Measurements from ENCODE around the gene GPATCH1. TPM values are rescaled to one million over a fixed set of nuclear protein-coding genes. Genes with fewer than 3 reads are reported as not detected.

The GPATCH1 gene
- total and polyA plus RNA-seq, 2 of the 13 experiments (the other 11 are each of a cell fraction or from before 2014, with no cell fraction given): 6.8 to 6.9 TPM

DNA sequence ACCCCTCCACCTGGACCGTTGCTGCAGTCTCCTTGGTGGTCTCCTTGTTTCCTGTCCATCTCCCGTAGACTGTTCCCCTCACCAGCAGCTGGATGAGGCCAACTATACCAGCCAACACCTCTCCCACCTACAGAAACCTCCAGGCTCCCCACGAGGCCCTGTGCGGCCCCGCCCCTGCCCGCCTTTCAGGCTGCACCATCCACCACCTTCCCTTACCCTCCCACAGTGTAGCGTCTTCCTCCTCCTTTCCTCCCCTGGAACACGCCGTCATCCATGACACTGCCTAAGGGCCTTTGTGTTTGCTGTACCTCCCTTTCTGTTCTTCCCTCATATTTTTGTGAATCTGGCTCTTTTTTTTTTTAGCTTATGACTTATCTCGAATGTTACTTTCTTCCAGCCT is 27.2 kb downstream of the GPATCH1 start (continued):
- TF ChIP-seq, protein P1, sequence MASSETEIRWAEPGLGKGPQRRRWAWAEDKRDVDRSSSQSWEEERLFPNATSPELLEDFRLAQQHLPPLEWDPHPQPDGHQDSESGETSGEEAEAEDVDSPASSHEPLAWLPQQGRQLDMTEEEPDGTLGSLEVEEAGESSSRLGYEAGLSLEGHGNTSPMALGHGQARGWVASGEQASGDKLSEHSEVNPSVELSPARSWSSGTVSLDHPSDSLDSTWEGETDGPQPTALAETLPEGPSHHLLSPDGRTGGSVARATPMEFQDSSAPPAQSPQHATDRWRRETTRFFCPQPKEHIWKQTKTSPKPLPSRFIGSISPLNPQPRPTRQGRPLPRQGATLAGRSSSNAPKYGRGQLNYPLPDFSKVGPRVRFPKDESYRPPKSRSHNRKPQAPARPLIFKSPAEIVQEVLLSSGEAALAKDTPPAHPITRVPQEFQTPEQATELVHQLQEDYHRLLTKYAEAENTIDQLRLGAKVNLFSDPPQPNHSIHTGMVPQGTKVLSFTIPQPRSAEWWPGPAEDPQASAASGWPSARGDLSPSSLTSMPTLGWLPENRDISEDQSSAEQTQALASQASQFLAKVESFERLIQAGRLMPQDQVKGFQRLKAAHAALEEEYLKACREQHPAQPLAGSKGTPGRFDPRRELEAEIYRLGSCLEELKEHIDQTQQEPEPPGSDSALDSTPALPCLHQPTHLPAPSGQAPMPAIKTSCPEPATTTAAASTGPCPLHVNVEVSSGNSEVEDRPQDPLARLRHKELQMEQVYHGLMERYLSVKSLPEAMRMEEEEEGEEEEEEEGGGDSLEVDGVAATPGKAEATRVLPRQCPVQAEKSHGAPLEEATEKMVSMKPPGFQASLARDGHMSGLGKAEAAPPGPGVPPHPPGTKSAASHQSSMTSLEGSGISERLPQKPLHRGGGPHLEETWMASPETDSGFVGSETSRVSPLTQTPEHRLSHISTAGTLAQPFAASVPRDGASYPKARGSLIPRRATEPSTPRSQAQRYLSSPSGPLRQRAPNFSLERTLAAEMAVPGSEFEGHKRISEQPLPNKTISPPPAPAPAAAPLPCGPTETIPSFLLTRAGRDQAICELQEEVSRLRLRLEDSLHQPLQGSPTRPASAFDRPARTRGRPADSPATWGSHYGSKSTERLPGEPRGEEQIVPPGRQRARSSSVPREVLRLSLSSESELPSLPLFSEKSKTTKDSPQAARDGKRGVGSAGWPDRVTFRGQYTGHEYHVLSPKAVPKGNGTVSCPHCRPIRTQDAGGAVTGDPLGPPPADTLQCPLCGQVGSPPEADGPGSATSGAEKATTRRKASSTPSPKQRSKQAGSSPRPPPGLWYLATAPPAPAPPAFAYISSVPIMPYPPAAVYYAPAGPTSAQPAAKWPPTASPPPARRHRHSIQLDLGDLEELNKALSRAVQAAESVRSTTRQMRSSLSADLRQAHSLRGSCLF (CRISPR knock-in tag; IDR thresholded peaks at IDR 0.05; ENCODE audit: borderline replicate concordance): no peak
- TF ChIP-seq, protein P2, sequence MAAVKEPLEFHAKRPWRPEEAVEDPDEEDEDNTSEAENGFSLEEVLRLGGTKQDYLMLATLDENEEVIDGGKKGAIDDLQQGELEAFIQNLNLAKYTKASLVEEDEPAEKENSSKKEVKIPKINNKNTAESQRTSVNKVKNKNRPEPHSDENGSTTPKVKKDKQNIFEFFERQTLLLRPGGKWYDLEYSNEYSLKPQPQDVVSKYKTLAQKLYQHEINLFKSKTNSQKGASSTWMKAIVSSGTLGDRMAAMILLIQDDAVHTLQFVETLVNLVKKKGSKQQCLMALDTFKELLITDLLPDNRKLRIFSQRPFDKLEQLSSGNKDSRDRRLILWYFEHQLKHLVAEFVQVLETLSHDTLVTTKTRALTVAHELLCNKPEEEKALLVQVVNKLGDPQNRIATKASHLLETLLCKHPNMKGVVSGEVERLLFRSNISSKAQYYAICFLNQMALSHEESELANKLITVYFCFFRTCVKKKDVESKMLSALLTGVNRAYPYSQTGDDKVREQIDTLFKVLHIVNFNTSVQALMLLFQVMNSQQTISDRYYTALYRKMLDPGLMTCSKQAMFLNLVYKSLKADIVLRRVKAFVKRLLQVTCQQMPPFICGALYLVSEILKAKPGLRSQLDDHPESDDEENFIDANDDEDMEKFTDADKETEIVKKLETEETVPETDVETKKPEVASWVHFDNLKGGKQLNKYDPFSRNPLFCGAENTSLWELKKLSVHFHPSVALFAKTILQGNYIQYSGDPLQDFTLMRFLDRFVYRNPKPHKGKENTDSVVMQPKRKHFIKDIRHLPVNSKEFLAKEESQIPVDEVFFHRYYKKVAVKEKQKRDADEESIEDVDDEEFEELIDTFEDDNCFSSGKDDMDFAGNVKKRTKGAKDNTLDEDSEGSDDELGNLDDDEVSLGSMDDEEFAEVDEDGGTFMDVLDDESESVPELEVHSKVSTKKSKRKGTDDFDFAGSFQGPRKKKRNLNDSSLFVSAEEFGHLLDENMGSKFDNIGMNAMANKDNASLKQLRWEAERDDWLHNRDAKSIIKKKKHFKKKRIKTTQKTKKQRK (IDR thresholded peaks at IDR 0.05; ENCODE audit: low read length): no peak
- TF ChIP-seq MBNL3 (CRISPR knock-in tag; conservative IDR thresholded peaks at IDR 0.05): no peak
- TF ChIP-seq MTF1 (CRISPR knock-in tag; IDR thresholded peaks at IDR 0.05): no peak
- TF ChIP-seq CBX5 (CRISPR knock-in tag; IDR thresholded peaks at IDR 0.05; ENCODE audit: borderline replicate concordance): no peak
- TF ChIP-seq, protein P3, sequence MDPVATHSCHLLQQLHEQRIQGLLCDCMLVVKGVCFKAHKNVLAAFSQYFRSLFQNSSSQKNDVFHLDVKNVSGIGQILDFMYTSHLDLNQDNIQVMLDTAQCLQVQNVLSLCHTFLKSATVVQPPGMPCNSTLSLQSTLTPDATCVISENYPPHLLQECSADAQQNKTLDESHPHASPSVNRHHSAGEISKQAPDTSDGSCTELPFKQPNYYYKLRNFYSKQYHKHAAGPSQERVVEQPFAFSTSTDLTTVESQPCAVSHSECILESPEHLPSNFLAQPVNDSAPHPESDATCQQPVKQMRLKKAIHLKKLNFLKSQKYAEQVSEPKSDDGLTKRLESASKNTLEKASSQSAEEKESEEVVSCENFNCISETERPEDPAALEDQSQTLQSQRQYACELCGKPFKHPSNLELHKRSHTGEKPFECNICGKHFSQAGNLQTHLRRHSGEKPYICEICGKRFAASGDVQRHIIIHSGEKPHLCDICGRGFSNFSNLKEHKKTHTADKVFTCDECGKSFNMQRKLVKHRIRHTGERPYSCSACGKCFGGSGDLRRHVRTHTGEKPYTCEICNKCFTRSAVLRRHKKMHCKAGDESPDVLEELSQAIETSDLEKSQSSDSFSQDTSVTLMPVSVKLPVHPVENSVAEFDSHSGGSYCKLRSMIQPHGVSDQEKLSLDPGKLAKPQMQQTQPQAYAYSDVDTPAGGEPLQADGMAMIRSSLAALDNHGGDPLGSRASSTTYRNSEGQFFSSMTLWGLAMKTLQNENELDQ (CRISPR knock-in tag; IDR thresholded peaks at IDR 0.05; ENCODE audit: borderline replicate concordance): no peak
- TF ChIP-seq ZNF367 (CRISPR knock-in tag; IDR thresholded peaks at IDR 0.05; ENCODE audit: borderline replicate concordance): no peak
